Rectal smooth muscle tissue (tissue), 1 donor: Measurements from ENCODE around the gene ROBO1.

ENCODE experiments used
- H3K27ac ChIP-seq: one replicate; pipeline ENCODE4 v1.7.0; 2013; ENCODE audit warnings: low read depth, low read length, inconsistent platforms
- H3K27me3 ChIP-seq: one replicate; pipeline ENCODE4 v1.7.0; 2013; ENCODE audit warnings: low read length; ENCODE audit not compliant: control insufficient read depth, insufficient read depth
- H3K36me3 ChIP-seq: one replicate; pipeline ENCODE4 v1.7.0; 2013; ENCODE audit warnings: low read length; ENCODE audit not compliant: control insufficient read depth, insufficient read depth
- H3K4me1 ChIP-seq: one replicate; pipeline ENCODE4 v1.7.0; 2013; ENCODE audit warnings: low read length; ENCODE audit not compliant: control insufficient read depth, insufficient read depth
- H3K4me3 ChIP-seq: one replicate; pipeline ENCODE4 v1.7.0; 2013; ENCODE audit warnings: low read length
- H3K9ac ChIP-seq: one replicate; pipeline ENCODE4 v1.7.0; 2013; ENCODE audit warnings: low read length

ROBO1 gene

GRCh38 chr3:79257791-79258190, 510.0 kb downstream of the ROBO1 start:
- Histone ChIP-seq H3K36me3 (no peaks in the 10 kb centered on the region), H3K27me3 (no peaks in the 10 kb centered on the region), H3K9ac (no peak overlapping the region), H3K4me3 (no peak overlapping the region), H3K4me1 (no peaks in the 10 kb centered on the region), H3K27ac (no peak overlapping the region)

GRCh38 chr3:79255702-79256101, 512.1 kb downstream of the ROBO1 start:
- Histone ChIP-seq H3K4me1 (no peaks in the 10 kb centered on the region), H3K36me3 (no peaks in the 10 kb centered on the region), H3K27me3 (no peaks in the 10 kb centered on the region), H3K4me3 (no peak overlapping the region), H3K9ac (no peak overlapping the region), H3K27ac (no peak overlapping the region)

DNA sequence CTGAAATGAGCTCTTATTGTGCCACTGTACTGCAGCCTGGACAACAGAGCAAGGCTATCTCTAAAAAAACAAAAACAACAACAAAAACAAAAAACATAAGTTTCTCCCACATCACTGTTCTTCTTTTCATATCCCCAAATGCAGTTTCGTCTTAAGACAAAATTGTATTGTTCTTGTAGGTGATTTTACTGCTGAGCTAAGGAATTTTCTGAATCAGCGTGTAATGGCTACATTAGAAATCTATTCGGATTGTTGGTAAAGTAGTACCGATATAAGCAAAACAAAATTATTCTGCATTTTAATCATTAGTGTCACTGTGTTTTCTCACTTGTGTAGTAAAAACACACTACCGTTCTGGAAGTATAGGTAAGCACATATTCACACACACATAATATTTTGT, 512.5 kb downstream of the ROBO1 start:
- no peak overlapping the region for H3K27ac ChIP-seq
- H3K4me3 ChIP-seq: no peak overlapping the region
- H3K4me1 ChIP-seq: no peaks in the 10 kb centered on the region
- no peaks in the 10 kb centered on the region for H3K27me3 ChIP-seq
- no peaks in the 10 kb centered on the region for H3K36me3 ChIP-seq
- H3K9ac ChIP-seq: no peak overlapping the region

DNA sequence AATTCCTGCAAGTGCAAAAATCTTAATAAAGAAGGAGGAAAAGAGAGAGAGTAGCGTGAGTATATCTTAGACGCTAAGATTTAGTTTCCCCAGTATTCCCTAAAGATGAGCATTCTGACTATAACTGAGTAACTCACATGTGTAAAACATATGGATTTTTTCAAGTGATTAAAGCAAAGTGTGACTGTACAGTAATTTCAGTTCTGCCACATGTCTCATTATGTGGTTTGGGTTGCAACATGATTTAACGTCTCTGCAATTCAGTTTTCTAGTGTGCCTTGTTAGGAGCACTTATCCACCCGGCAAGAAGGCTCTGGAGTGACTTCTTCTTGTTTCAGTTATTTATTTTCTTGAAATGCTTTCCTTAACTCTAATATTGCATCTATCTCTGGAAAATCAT, 514.1 kb downstream of the ROBO1 start:
- Histone ChIP-seq H3K9ac (no peak overlapping the region), H3K27me3 (no peaks in the 10 kb centered on the region), H3K36me3 (no peaks in the 10 kb centered on the region), H3K4me3 (no peak overlapping the region), H3K4me1 (no peaks in the 10 kb centered on the region), H3K27ac (no peak overlapping the region)

DNA sequence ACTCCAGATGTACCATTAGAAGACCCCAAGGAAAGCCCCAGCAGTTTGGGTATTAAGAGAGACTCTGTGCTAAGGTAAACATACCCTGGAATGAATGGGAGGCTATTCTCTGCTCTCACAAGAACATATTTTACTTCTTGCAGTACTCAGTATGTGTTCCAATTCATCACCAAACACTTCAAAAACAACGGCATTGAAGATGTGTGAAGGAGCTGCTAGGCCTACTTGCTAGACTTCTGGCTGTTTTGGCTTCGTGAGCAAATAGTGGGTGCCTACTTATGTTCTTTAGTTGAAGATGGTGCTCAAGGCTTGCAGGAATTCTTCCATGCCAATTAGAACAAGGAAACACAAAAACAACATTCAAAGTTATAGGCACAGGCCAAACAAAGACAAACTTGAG, 514.5 kb downstream of the ROBO1 start:
- Histone ChIP-seq H3K9ac (no peak overlapping the region), H3K4me3 (no peak overlapping the region), H3K36me3 (no peaks in the 10 kb centered on the region), H3K27me3 (no peaks in the 10 kb centered on the region), H3K4me1 (no peaks in the 10 kb centered on the region), H3K27ac (no peak overlapping the region)

DNA sequence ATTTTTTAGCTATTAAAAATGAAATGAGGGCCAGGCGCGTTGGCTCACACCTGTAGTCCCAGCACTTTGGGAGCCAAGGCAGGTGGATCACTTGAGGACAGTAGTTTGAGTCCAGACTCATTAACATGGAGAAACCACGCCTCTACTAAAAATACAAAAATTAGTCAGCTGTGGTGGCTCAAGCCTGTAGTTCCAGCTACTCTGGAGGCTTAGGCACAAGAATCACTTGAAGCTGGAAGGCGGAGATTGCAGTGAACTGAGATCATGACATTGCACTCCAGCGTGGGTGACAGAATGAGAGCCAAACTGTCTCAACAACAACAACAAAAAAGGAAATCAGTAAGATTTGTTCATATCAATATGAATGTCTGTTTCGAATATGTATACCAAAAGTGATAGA, 517.1 kb downstream of the ROBO1 start:
- H3K36me3 ChIP-seq: no peaks in the 10 kb centered on the region
- H3K27ac ChIP-seq: no peak overlapping the region
- H3K4me1 ChIP-seq: peaks cover 6% of the 10 kb centered on the region
- H3K9ac ChIP-seq: no peak overlapping the region
- H3K27me3 ChIP-seq: no peaks in the 10 kb centered on the region
- H3K4me3 ChIP-seq: no peak overlapping the region

DNA sequence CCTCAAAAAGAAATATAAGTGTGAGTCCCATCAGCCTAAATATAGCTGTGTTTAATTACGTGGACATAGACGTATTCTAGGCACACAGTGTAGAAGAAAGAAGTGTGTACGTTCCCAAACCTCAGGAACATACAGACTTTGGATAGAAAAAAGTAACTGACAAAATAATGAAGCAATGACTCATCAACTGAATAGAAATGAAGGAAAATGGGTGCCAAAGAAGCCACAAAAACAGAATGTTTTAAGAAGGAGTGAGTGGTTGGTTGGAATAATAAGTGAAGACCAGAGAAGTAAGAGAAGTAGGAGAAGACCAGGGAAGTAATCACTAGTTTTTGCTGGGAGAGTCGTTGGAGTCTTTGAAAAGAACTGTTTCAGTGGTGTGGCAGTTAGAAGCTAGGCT, 518.1 kb downstream of the ROBO1 start:
- H3K4me1 ChIP-seq: peaks cover 6% of the 10 kb centered on the region
- H3K4me3 ChIP-seq: no peak overlapping the region
- no peaks in the 10 kb centered on the region for H3K27me3 ChIP-seq
- H3K9ac ChIP-seq: no peak overlapping the region
- H3K27ac ChIP-seq: no peak overlapping the region
- H3K36me3 ChIP-seq: no peaks in the 10 kb centered on the region

- H3K9ac ChIP-seq: no peak overlapping the region
- H3K27me3 ChIP-seq: no peaks in the 10 kb centered on the region
- H3K4me3 ChIP-seq: no peak overlapping the region
- H3K4me1 ChIP-seq: peaks cover 6% of the 10 kb centered on the region
- no peak overlapping the region for H3K27ac ChIP-seq
- H3K36me3 ChIP-seq: no peaks in the 10 kb centered on the region
Measured at GRCh38 chr3:79247725-79248043, 520.1 kb downstream of the ROBO1 start.

DNA sequence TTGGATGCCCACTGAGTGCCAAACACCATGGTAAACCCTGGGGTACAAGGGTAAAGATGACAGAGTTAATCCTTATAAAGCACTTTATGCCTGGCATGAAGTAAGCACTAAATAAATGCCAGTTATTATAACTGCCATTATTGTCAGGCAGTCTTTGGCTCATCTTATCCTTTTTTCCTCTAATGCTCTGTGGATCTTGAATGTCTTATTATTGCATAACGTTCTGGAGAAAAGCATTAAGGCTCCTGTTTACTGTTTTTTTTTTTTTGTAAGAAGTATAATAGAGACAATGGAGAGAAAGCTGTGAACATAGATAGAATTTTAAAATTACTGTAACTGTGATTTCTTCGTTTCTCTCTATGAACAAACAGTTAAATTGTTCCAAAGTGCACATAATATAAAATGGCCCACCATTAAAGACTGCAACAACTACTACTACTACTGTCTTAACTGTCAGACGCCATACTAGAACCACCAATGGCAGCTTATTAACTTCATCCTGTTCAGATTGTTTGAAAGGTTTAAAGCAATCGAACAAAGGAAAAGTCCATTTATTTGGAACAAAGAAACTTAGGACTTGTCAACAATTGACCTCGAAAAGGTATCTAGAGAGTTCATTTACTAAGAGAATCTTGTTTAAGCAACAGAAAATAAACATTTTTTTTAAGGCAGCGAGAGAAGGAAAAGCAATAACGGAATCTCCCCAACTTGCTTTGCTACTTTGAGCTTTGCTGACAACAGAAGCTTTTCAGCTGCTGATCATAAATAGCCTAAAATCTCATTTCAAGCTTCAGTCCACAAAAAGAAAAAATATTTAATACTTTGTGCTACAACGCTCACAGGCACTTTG, 520.7 kb downstream of the ROBO1 start:
- Histone ChIP-seq H3K36me3 (no peaks in the 10 kb centered on the region), H3K4me3 (no peak overlapping the region), H3K4me1 (peaks cover 6% of the 10 kb centered on the region), H3K27ac (no peak overlapping the region), H3K27me3 (no peaks in the 10 kb centered on the region), H3K9ac (no peak overlapping the region)

DNA sequence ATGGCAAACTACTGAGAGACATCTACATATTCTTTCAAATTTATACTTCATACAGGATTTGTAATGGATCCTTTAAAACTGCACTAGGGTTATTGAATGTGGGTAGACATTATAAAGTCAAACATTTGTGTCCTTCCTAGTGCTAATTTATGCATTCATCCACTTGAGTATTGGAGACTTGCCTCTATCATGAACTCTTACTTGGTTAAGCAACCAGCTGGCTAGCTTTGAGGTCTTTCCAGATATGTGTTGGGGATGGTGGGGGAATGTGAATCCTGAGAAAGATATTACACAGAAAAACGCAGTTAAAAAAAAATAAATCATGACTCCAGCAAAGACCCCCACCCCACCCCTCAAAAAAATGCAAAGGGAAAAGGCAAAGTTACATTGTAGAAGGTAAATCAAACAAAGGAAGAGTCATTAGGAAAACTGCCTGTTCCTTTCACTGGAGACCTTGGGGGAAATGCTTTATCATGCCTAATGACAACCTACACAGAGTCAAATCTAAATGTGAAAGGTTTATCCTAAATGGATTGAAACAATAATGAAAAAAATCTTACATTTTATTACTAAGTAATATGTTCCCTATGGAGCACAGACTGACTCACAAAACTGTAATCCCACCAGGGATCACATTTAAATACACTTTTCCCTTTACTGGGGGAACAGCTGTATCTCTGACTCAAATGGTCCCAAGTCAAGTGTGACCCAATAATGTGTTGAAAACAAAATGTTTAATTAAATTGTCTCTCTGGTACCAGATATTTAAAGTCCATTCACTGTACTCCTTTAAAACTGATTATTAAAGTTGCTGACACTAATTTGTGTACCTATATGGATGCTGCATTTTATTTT, 522.3 kb downstream of the ROBO1 start:
- Histone ChIP-seq H3K4me1 (peaks cover 6% of the 10 kb centered on the region), H3K27ac (no peak overlapping the region), H3K9ac (no peak overlapping the region), H3K4me3 (no peak overlapping the region), H3K27me3 (no peaks in the 10 kb centered on the region), H3K36me3 (no peaks in the 10 kb centered on the region)

- Histone ChIP-seq H3K4me3 (no peak overlapping the region), H3K36me3 (no peaks in the 10 kb centered on the region), H3K4me1 (no peaks in the 10 kb centered on the region), H3K9ac (no peak overlapping the region), H3K27ac (no peak overlapping the region), H3K27me3 (no peaks in the 10 kb centered on the region)
Measured at GRCh38 chr3:79236496-79236895, 531.3 kb downstream of the ROBO1 start.

DNA sequence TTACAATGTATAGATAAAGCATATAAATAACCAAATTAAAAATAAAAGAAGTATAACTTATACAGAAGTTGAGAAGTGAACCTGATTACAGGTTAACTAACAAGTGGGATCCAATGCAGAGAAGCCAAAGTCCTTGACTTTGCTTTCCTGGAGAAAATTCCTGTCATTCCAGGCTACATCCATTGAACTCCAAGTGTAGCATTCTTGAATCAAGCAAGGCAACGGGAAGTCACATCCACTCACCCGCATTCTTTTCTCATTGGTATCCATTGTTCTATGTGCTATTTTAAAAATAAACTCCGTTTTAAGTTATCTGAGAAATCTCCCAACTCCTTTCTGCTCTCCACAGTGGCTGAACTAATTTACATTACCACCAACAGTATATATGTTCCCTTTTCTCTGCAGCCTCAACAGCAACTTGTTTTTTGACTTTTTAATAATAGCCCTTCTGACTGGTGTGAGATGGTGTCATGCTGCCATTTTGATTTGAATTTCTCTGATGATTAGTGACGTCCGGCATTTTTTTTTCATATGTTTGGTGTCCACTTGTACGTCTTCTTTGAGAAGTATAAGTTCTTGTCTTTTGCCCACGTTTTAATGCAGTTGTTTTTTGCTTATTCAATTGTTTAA, 534.3 kb downstream of the ROBO1 start:
- no peak overlapping the region for H3K27ac ChIP-seq
- H3K4me3 ChIP-seq: no peak overlapping the region
- H3K4me1 ChIP-seq: no peaks in the 10 kb centered on the region
- no peaks in the 10 kb centered on the region for H3K27me3 ChIP-seq
- no peak overlapping the region for H3K9ac ChIP-seq
- H3K36me3 ChIP-seq: no peaks in the 10 kb centered on the region
